ENCODE data around the gene HDAC7.
"Not testable (repeated sequence)": the region's sequence is repeated elsewhere in the genome, so short reads cannot be mapped to it uniquely, and the experiment has no call there.

Gene HDAC7

DNA sequence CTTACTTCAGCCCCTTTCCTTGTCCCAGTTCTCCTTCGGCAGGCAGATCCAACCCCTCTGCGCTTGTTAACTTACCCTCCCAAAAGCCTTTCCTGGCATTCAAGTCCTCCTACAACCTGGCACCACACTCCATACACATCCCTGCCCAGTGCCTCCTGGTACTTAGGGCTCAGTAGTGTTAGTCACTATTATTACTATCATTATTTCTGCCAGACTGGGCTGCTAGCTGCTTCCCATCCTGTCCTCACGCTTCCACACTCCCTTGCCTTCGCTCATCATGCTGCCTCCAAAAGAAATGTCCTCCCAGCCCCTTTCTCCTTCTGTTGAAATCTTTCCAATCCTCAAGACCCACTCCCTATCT is 1.6 kb upstream of the HDAC7 start:
- in situ Hi-C loops (cut with HindIII; ENCODE audit: low pct_unique_long_range_greater_than_20kb, low sequenced_read_pairs) = no loop called here
- no peak for DNase-seq (ENCODE audit: low read depth in 1 of 2, low spot score in 1 of 2)
- no peak for TF ChIP-seq JUND (IDR thresholded peaks at IDR 0.05; ENCODE audit: low read depth)

- peak; percentile 87 to 90 for DNase-seq (ENCODE audit: low read depth in 1 of 2, low spot score in 1 of 2)
- in situ Hi-C loops (cut with HindIII; ENCODE audit: low pct_unique_long_range_greater_than_20kb, low sequenced_read_pairs) = no loop called here
- peak; percentile 93 for TF ChIP-seq JUND (IDR thresholded peaks at IDR 0.05; ENCODE audit: low read depth)
These were observed 1.1 kb upstream of the HDAC7 start for GRCh38 chr12:47820631-47821345.

GRCh38 chr12:47819138-47819895 is 386 bp downstream of the HDAC7 start:
- no peak for TF ChIP-seq JUND (IDR thresholded peaks at IDR 0.05; ENCODE audit: low read depth)
- peak; percentile 44 to 54 for DNase-seq (ENCODE audit: low read depth in 1 of 2, low spot score in 1 of 2)
- in situ Hi-C loops (cut with HindIII; ENCODE audit: low pct_unique_long_range_greater_than_20kb, low sequenced_read_pairs) = no loop called here

- DNase-seq (ENCODE audit: low read depth in 1 of 2, low spot score in 1 of 2) = no peak
- in situ Hi-C loops (cut with HindIII; ENCODE audit: low pct_unique_long_range_greater_than_20kb, low sequenced_read_pairs) = no loop called here
- no peak for TF ChIP-seq JUND (IDR thresholded peaks at IDR 0.05; ENCODE audit: low read depth)
These were observed 1.1 kb downstream of the HDAC7 start for GRCh38 chr12:47818467-47819137.

DNA sequence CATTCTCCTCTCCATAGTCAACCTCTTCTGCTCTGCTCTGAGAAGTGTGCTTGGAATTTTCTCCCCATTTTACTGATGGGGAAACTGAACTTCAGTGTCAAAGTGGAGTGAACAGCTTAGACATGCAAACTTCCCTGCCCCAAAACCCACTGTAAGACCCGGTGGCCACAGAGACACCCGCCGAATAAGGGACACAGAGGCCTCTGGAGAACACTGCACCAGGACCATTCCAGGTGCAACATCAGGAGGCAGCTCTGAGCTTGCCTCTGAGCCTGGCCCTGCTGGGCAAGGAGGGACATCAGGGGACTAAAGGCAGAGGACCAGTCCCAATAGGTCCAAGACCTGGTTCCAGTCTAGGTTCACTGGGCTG is 1.7 kb downstream of the HDAC7 start:
- no peak for DNase-seq (ENCODE audit: low read depth in 1 of 2, low spot score in 1 of 2)
- in situ Hi-C loops (cut with HindIII; ENCODE audit: low pct_unique_long_range_greater_than_20kb, low sequenced_read_pairs) = no loop called here
- TF ChIP-seq JUND (IDR thresholded peaks at IDR 0.05; ENCODE audit: low read depth) = no peak

- in situ Hi-C loops (cut with HindIII; ENCODE audit: low pct_unique_long_range_greater_than_20kb, low sequenced_read_pairs) = no loop called here
- no peak for DNase-seq (ENCODE audit: low read depth in 1 of 2, low spot score in 1 of 2)
- TF ChIP-seq JUND (IDR thresholded peaks at IDR 0.05; ENCODE audit: low read depth) = no peak
These were observed 2.3 kb downstream of the HDAC7 start for GRCh38 chr12:47817272-47818006.

DNA sequence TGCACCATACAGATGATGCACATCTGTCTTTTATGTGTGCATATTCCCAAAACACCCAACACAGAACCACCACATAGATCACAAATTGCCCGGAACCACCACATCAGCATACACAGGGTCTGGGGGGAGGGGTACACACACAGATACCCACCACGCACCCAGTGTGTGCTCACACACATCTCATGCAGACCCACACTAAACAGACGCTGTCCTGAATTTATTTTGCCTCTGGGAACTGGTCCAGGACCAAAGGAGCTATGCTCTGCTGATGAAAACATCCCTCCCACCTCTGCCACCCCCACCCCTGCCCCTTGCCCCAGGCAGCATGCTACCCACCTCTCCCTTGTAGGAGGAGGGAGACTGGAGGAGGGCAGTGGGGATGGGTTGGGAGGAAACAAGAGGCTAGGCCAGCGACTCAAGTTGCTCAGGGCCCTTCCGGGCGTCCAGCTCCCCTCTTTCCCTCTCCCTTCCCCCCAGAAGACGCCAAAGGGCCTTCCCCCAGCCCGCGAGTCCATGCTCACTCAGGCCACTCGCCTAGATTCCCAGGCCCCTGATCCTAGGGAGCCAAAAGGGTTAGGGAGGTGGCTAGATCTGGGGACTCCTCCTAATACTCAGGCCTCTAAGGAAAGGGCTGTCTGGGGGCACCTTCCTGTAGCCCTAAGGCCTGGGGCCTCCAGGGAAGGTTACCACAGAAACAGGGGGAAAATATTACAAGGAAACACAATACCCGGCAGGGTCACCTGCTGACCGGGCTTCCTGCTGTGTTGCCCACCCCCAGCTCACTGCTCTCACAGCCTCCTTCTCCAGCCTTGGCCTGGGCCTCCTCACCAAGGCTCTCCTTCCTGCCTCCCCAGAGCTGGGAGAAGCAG is 3.1 kb downstream of the HDAC7 start:
- no peak for DNase-seq (ENCODE audit: low read depth in 1 of 2, low spot score in 1 of 2)
- in situ Hi-C loops (cut with HindIII; ENCODE audit: low pct_unique_long_range_greater_than_20kb, low sequenced_read_pairs) = no loop called here

DNA sequence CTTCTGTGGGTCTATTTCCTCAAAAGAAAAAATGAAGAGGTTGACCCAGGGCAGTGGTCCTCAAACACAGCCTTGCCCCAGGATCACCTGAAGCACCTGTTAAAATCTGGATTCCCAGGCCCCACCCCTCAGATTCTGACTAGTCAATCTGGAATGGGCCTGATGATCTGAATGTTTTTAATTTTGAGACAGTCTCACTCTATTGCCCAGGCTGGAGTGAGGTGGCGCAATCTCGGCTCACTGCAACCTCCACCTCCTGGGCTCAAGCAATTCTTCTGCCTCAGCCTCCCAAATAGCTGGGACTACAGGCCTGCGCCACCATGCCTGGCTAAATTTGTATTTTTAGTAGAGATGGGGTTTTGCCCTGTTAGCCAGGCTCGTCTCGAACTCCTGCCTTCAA is 4.3 kb downstream of the HDAC7 start:
- DNase-seq (ENCODE audit: low read depth in 1 of 2, low spot score in 1 of 2); in situ Hi-C loops (cut with HindIII; ENCODE audit: low pct_unique_long_range_greater_than_20kb, low sequenced_read_pairs): not testable (repeated sequence)

More for the DNA sequence above, 3.1 kb downstream of the HDAC7 start:
- no peak for TF ChIP-seq JUND (IDR thresholded peaks at IDR 0.05; ENCODE audit: low read depth)

- in situ Hi-C loops (cut with HindIII; ENCODE audit: low pct_unique_long_range_greater_than_20kb, low sequenced_read_pairs) = no loop called here
- no peak for DNase-seq (ENCODE audit: low read depth in 1 of 2, low spot score in 1 of 2)
- no peak for TF ChIP-seq JUND (IDR thresholded peaks at IDR 0.05; ENCODE audit: low read depth)
These were observed 5.0 kb downstream of the HDAC7 start for GRCh38 chr12:47814539-47815170.

DNA sequence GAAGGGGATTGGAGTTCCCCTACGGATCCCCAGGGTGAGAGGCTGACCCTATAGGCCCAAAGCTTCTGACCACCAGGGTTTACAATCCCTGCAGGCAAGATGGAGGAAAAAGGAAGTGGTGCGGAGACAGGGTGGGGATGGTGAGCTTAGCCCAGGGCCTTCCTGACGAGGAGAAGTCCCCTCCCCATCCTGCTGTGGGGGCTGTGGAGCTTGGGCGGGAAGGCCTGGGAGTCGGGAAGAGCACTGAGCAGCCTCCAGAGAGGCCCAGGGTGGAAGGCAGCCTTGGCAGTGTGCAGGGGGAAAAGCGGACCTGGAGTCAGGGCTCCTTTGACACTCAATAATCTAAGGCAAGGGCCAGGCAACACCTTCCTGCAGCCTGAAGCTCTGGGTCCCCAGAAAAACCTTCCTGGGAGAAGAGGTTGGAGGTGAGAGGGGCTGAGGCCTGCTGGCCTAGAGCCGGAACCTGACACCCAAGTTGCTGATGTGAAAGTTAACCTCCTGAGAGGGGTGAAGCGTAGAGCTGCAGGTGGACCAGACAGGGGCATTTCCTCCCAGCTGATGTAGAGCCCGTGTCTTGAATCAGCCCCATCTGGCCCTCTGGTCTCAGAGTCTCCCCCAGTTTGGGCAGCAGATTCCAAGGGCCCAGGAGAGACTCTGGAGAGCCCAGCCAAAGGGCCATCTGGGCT is 6.0 kb downstream of the HDAC7 start:
- DNase-seq (ENCODE audit: low read depth in 1 of 2, low spot score in 1 of 2) = no peak
- in situ Hi-C loops (cut with HindIII; ENCODE audit: low pct_unique_long_range_greater_than_20kb, low sequenced_read_pairs) = no loop called here
- no peak for TF ChIP-seq JUND (IDR thresholded peaks at IDR 0.05; ENCODE audit: low read depth)

Measured in T47D (cell line).